ENCODE data around the gene TANC1. TPM values are rescaled to one million over a fixed set of nuclear protein-coding genes. Genes with fewer than 3 reads are reported as not detected.

Gene TANC1
- total RNA-seq, 1 experiment from 2014 or later: 21.1 TPM

DNA sequence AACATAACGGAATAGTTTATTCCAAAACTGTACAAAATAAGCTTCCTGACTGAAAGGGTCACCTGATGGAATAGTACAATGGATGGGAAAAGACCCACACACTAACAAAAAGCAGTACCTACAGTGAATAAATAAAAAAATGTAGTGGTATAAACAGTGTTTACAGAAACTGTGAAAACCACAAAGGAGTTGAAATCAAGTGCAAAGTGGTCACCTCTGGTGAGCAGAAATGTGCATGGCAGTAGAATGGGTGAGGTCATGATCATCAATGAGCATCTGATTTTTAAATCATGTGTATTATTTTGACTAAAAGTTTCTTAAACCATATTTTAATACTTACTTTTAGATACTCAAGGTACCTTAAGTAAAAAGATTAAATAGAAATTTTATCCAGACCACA is 306.7 kb downstream of the TANC1 start:
- peaks cover 21% of the 10 kb centered on the region for H3K4me1 Mint-ChIP-seq (ENCODE audit: low read depth, unreplicated experiment)
- BruUV-seq (replicated peaks): no TSS peak
- ChIA-PET POLR2A (no interaction called here), CTCF (no interaction called here)
- no peak for DNase-seq
- intact Hi-C loops (cut with micrococcal nuclease; ENCODE audit: unreplicated experiment): no loop called here
- H3K27me3 Mint-ChIP-seq (ENCODE audit: insufficient read depth, unreplicated experiment): no peaks in the 10 kb centered on the region
- Histone ChIP-seq H3K36me3 (ENCODE audit: control insufficient read depth, insufficient read depth, low read length) (no peaks in the 10 kb centered on the region; the same call in 1 of the 2 replicates), H3K4me3 (ENCODE audit: low read depth, low read length) (no peak overlapping the region), H3K27me3 (replicated peaks; ENCODE audit: control insufficient read depth, insufficient read depth, low read length) (no peaks in the 10 kb centered on the region), H3K9me3 (no peaks in the 10 kb centered on the region), H3K4me1 (peaks cover 14% of the 10 kb centered on the region)
- H3K4me3 Mint-ChIP-seq (ENCODE audit: unreplicated experiment): no peak overlapping the region
- TF ChIP-seq, protein P1, sequence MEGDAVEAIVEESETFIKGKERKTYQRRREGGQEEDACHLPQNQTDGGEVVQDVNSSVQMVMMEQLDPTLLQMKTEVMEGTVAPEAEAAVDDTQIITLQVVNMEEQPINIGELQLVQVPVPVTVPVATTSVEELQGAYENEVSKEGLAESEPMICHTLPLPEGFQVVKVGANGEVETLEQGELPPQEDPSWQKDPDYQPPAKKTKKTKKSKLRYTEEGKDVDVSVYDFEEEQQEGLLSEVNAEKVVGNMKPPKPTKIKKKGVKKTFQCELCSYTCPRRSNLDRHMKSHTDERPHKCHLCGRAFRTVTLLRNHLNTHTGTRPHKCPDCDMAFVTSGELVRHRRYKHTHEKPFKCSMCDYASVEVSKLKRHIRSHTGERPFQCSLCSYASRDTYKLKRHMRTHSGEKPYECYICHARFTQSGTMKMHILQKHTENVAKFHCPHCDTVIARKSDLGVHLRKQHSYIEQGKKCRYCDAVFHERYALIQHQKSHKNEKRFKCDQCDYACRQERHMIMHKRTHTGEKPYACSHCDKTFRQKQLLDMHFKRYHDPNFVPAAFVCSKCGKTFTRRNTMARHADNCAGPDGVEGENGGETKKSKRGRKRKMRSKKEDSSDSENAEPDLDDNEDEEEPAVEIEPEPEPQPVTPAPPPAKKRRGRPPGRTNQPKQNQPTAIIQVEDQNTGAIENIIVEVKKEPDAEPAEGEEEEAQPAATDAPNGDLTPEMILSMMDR (IDR thresholded peaks at IDR 0.05; ENCODE audit: insufficient read depth in 1 of 2, low read depth in 1 of 2, low read length in 1 of 2, severe bottlenecking in 1 of 2, unreplicated experiment in 1 of 2): no peak
- no peak overlapping the region for H3K27ac Mint-ChIP-seq (ENCODE audit: unreplicated experiment)
- peaks cover 35% of the 10 kb centered on the region for H3K36me3 Mint-ChIP-seq (ENCODE audit: insufficient read depth, unreplicated experiment)
- H3K9me3 Mint-ChIP-seq (ENCODE audit: unreplicated experiment): no peaks in the 10 kb centered on the region

DNA sequence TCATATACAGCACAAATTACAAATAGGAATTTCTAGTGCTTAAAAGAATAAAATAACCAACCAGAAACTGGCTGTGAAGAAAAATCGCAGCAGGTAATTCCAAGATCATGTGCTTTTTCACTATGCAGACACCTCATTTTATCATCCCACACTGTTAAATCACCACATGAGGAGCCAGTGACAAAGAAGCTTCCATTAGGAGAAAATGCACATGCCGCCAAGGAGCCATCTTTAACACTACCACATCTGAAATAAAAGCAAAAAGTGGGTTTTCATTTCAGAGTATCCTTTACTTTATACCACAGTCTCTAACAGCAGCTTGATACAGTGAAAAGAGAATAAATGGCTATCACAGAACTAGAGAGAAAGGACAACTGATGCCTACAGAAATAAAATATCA is 311.3 kb downstream of the TANC1 start:
- TF ChIP-seq, protein P1 (IDR thresholded peaks at IDR 0.05; ENCODE audit: insufficient read depth in 1 of 2, low read depth in 1 of 2, low read length in 1 of 2, severe bottlenecking in 1 of 2, unreplicated experiment in 1 of 2): no peak
- no TSS peak for BruUV-seq (replicated peaks)
- POLR2A ChIA-PET: no interaction called here
- Mint-ChIP-seq H3K27ac (ENCODE audit: unreplicated experiment) (no peak overlapping the region), H3K36me3 (ENCODE audit: insufficient read depth, unreplicated experiment) (peaks cover 20% of the 10 kb centered on the region), H3K4me1 (ENCODE audit: low read depth, unreplicated experiment) (peaks cover 4% of the 10 kb centered on the region), H3K9me3 (ENCODE audit: unreplicated experiment) (no peaks in the 10 kb centered on the region), H3K27me3 (ENCODE audit: insufficient read depth, unreplicated experiment) (no peaks in the 10 kb centered on the region), H3K4me3 (ENCODE audit: unreplicated experiment) (no peak overlapping the region)
- Histone ChIP-seq H3K4me1 (0 out of 2 replicates have a peak, but pooled peaks cover under 1% of the 10 kb centered on the region), H3K27me3 (replicated peaks; ENCODE audit: control insufficient read depth, insufficient read depth, low read length) (no peaks in the 10 kb centered on the region), H3K9me3 (no peaks in the 10 kb centered on the region), H3K4me3 (ENCODE audit: low read depth, low read length) (no peak overlapping the region), H3K36me3 (ENCODE audit: control insufficient read depth, insufficient read depth, low read length) (no peaks in the 10 kb centered on the region; the same call in 1 of the 2 replicates)
- DNase-seq: no peak
- CTCF ChIA-PET: no interaction called here
- intact Hi-C loops (cut with micrococcal nuclease; ENCODE audit: unreplicated experiment): loop anchor here (10.0 kb wide), 1 partner anchor 375 kb away; no protein-coding TSS in a partner anchor

DNA sequence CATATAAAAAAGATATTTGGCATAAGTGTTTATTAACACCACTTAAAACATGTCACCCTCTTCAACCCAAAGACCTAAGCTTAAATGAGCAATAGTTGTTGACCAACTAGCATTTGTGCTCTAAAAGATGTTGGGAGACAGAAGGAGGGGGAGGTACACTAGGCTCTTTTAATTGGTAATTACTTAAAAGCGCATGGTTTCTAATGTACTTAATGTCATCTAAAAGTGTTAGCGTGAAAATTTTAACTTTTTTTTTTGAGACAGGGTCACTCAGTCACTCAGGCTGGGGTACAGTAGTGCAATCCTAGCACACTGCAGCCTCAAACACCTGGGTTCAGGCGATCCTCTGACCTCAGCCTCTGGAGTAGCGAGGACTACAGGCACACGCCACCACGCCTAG is 312.6 kb downstream of the TANC1 start:
- Mint-ChIP-seq H3K36me3 (ENCODE audit: insufficient read depth, unreplicated experiment) (peaks cover 15% of the 10 kb centered on the region), H3K27me3 (ENCODE audit: insufficient read depth, unreplicated experiment) (no peaks in the 10 kb centered on the region), H3K9me3 (ENCODE audit: unreplicated experiment) (no peaks in the 10 kb centered on the region), H3K4me3 (ENCODE audit: unreplicated experiment) (no peak overlapping the region), H3K27ac (ENCODE audit: unreplicated experiment) (no peak overlapping the region), H3K4me1 (ENCODE audit: low read depth, unreplicated experiment) (peaks cover 8% of the 10 kb centered on the region)
- ChIA-PET CTCF (interaction anchor here (0.7 kb wide), 1 partner anchor 119 kb away, joined by 4 read pairs; no protein-coding TSS in a partner anchor), POLR2A (no interaction called here)
- TF ChIP-seq, protein P1 (IDR thresholded peaks at IDR 0.05; ENCODE audit: insufficient read depth in 1 of 2, low read depth in 1 of 2, low read length in 1 of 2, severe bottlenecking in 1 of 2, unreplicated experiment in 1 of 2): no peak
- no TSS peak for BruUV-seq (replicated peaks)
- no peaks in the 10 kb centered on the region for H3K9me3 ChIP-seq
- H3K36me3 ChIP-seq (ENCODE audit: control insufficient read depth, insufficient read depth, low read length): no peaks in the 10 kb centered on the region; the same call in 1 of the 2 replicates
- peaks cover 9% of the 10 kb centered on the region; the same call in 1 of the 2 replicates for H3K4me1 ChIP-seq
- H3K27me3 ChIP-seq (replicated peaks; ENCODE audit: control insufficient read depth, insufficient read depth, low read length): no peaks in the 10 kb centered on the region
- no peak overlapping the region for H3K4me3 ChIP-seq (ENCODE audit: low read depth, low read length)
- intact Hi-C loops (cut with micrococcal nuclease; ENCODE audit: unreplicated experiment): loop anchor here (10.0 kb wide), 1 partner anchor 376 kb away; no protein-coding TSS in a partner anchor
- DNase-seq: no peak

Small RNA genes within 50 kb of the gene (microRNA-seq; reads per million reads assigned to microRNA genes)
- not detected for gene MIR6888

Other genes starting within 250 kb of the TANC1 start
- gene DAPL1, start 173.3 kb upstream of the TANC1 start, total RNA-seq (2022): not detected in 2 replicates

Measured in Caco-2 (cell line).